Measurements from ENCODE around the gene ANKRD39. TPM values are rescaled to one million over a fixed set of nuclear protein-coding genes. Genes with fewer than 3 reads are reported as not detected.
A peak's percentile ranks its signal among the peaks of the same experiment; 100 is the strongest.

Gene ANKRD39
- total RNA-seq, 1 experiment from 2014 or later, result 19.3 TPM

DNA sequence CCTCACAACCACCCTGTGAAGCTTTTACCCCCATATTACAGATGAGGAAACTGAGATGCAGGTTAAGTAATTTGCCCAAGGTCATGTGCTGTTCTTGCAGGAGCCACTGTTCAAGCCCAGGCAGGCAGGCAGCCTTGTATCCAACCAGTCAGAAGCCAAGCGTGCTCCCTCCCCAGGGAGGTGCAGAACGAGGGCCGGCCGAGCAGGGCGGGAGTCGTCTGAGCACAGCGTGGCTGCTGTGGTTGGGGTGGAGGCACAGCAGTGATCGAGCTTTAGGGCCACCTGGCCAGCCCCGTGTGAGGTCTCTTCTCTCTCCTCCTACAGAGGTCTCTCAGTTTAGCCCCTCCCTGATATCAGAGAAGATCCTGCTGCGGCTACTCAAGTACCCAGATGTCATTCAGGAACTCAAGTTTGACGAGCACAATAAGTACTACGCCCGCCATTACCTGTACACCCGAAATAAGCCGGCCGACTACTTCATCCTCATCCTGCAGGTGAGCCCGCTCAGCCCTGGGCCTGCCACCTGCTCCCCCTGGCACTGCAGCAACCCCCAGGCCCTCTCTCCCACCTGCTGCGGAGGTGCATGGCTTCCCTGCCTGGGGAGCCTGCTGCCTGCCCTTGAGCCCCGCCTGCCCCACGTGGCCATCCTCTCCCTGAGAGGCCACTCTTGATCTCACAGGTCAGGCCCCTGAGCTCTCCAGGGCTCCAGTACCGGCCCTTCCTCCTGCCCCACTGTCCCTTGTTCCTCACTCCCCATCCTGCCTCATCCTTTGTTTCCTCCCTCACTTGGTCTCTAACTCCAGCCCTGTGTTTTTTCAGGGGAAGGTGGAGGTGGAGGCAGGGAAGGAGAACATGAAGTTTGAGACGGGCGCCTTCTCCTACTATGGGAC lies 58.8 kb downstream of the ANKRD39 start:
- Histone ChIP-seq H3K36me3 (ENCODE audit: control insufficient read depth, insufficient read depth, low read length) (peaks cover 10% of the 10 kb centered on the region), H3K4me1 (no peaks in the 10 kb centered on the region), H3K9me3 (no peaks in the 10 kb centered on the region), H3K27me3 (replicated peaks; ENCODE audit: control insufficient read depth, insufficient read depth, low read length) (no peaks in the 10 kb centered on the region), H3K4me3 (ENCODE audit: low read depth, low read length) (no peak overlapping the region)
- Mint-ChIP-seq H3K4me1 (ENCODE audit: low read depth, unreplicated experiment) (no peaks in the 10 kb centered on the region), H3K9me3 (ENCODE audit: unreplicated experiment) (no peaks in the 10 kb centered on the region), H3K4me3 (ENCODE audit: unreplicated experiment) (no peak overlapping the region), H3K27ac (ENCODE audit: unreplicated experiment) (no peak overlapping the region), H3K27me3 (ENCODE audit: insufficient read depth, unreplicated experiment) (no peaks in the 10 kb centered on the region), H3K36me3 (ENCODE audit: insufficient read depth, unreplicated experiment) (no peaks in the 10 kb centered on the region)
- ChIA-PET CTCF (interaction anchor here (0.5 to 0.6 kb wide), 2 partner anchors 39 to 145 kb away, joined by 4 to 12 read pairs; no protein-coding TSS in a partner anchor), POLR2A (no interaction called here)
- TF ChIP-seq, protein P1, sequence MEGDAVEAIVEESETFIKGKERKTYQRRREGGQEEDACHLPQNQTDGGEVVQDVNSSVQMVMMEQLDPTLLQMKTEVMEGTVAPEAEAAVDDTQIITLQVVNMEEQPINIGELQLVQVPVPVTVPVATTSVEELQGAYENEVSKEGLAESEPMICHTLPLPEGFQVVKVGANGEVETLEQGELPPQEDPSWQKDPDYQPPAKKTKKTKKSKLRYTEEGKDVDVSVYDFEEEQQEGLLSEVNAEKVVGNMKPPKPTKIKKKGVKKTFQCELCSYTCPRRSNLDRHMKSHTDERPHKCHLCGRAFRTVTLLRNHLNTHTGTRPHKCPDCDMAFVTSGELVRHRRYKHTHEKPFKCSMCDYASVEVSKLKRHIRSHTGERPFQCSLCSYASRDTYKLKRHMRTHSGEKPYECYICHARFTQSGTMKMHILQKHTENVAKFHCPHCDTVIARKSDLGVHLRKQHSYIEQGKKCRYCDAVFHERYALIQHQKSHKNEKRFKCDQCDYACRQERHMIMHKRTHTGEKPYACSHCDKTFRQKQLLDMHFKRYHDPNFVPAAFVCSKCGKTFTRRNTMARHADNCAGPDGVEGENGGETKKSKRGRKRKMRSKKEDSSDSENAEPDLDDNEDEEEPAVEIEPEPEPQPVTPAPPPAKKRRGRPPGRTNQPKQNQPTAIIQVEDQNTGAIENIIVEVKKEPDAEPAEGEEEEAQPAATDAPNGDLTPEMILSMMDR (IDR thresholded peaks at IDR 0.05; ENCODE audit: insufficient read depth in 1 of 2, low read depth in 1 of 2, low read length in 1 of 2, severe bottlenecking in 1 of 2, unreplicated experiment in 1 of 2), result no peak
- DNase-seq, result no peak
- BruUV-seq (replicated peaks), result no TSS peak
- intact Hi-C loops (cut with micrococcal nuclease; ENCODE audit: unreplicated experiment), result no loop called here

Small RNAs within 50 kb of the gene (microRNA-seq; reads per million reads assigned to microRNA genes)
- gene MIR3127, result 5.2 reads per million, percentile 34 among the genes with 10 or more reads in this experiment

Other genes with a start within 250 kb of the ANKRD39 start
- 47.4 and 48.6 TPM in 2 replicates for gene KANSL3, start 219.7 kb downstream of the ANKRD39 start, total RNA-seq (2022)
- gene FER1L5, start 215.3 kb downstream of the ANKRD39 start, total RNA-seq (2022), result 0.07 and 0.09 TPM in 2 replicates
- gene LMAN2L, start 118.0 kb downstream of the ANKRD39 start, total RNA-seq (2022), result 27.4 and 30.2 TPM in 2 replicates
- gene CNNM4, start 97.1 kb downstream of the ANKRD39 start, total RNA-seq (2022), result 23.2 and 28.3 TPM in 2 replicates
- 62.5 and 69.1 TPM in 2 replicates for gene CNNM3, start 41.7 kb downstream of the ANKRD39 start, total RNA-seq (2022)
- gene ANKRD23, start 14.0 kb downstream of the ANKRD39 start, total RNA-seq (2022), result 2.5 and 7.4 TPM in 2 replicates
- gene SEMA4C, start 12.1 kb upstream of the ANKRD39 start, total RNA-seq (2022), result 29.9 and 31.4 TPM in 2 replicates
- gene FAM178B, start 128.6 kb upstream of the ANKRD39 start, total RNA-seq (2022), result not detected in 2 replicates
- gene FAHD2B, start 236.9 kb upstream of the ANKRD39 start, total RNA-seq (2022), result 14.3 and 15.1 TPM in 2 replicates